Astrocyte (in vitro differentiated cells and primary cell): ENCODE measurements around the gene PRLHR.

Experiments used
- EZH2 ChIP-seq: IDR thresholded peaks from 2 replicates; pipeline ENCODE4 v1.6.1; 2012; ENCODE audit warnings: mild to moderate bottlenecking, low read length, inconsistent platforms; ENCODE audit not compliant: insufficient read depth
- TF ChIP-seq, protein P1 (sequence below): IDR thresholded peaks from 2 replicates; pipeline ENCODE4 v1.5.1; 2011; ENCODE audit warnings: low read depth, mild to moderate bottlenecking, inconsistent platforms, low read length, moderate library complexity; ENCODE audit not compliant: insufficient read depth

DNA sequence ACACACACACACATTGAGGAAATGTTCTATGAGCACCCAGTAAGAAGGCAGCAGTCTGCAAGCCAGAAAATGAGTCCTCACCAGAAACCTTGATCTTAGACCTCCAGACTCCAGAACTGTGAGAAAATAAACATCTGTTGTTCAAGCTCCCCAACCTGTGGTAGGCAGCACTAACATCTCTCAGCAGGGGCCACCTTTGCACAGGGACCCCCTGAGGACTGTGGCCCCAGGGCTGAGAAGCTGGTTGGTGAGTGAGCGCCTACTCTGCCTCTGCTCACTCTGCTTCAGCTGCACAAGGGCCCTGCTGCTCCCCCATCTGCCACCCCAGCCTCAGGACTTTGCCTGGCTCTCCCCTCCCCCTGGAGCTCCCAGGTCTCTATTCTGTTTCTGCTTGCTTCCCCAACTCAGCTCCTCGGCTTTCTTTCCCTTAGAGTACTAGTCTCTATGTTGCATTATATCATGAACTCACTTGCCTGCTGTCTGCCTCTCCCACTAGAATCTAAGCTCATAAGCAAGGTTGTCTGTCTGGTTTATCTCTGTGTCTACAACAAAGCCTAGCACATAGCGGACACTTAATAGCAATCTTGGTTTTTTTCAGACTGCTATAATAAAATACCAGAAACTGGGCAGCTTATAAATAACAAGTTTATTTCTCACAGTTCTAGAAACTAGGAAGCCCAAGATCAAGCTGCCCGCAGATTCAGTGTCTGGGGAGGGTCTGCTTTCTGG lies 40.4 kb upstream of the PRLHR start:
- TF ChIP-seq, protein P1, sequence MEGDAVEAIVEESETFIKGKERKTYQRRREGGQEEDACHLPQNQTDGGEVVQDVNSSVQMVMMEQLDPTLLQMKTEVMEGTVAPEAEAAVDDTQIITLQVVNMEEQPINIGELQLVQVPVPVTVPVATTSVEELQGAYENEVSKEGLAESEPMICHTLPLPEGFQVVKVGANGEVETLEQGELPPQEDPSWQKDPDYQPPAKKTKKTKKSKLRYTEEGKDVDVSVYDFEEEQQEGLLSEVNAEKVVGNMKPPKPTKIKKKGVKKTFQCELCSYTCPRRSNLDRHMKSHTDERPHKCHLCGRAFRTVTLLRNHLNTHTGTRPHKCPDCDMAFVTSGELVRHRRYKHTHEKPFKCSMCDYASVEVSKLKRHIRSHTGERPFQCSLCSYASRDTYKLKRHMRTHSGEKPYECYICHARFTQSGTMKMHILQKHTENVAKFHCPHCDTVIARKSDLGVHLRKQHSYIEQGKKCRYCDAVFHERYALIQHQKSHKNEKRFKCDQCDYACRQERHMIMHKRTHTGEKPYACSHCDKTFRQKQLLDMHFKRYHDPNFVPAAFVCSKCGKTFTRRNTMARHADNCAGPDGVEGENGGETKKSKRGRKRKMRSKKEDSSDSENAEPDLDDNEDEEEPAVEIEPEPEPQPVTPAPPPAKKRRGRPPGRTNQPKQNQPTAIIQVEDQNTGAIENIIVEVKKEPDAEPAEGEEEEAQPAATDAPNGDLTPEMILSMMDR, result no peak
- no peak for TF ChIP-seq EZH2
